Endodermal cell (in vitro differentiated cells): ENCODE data around the gene IFIT1. TPM values are rescaled to one million over a fixed set of nuclear protein-coding genes. Genes with fewer than 3 reads are reported as not detected.
A peak's percentile ranks its signal among the peaks of the same experiment; 100 is the strongest.

Experiments used
- DNase-seq: peaks from one replicate; pipeline ENCODE4 v3.0.0-alpha.2; 2017
- H3K27ac ChIP-seq: 2 replicates; pipeline ENCODE4 v1.5.1; 2013; ENCODE audit warnings: mild to moderate bottlenecking, low read depth, low read length, moderate library complexity
- H3K27me3 ChIP-seq: 2 replicates; pipeline ENCODE4 v1.6.1; 2013; ENCODE audit warnings: mild to moderate bottlenecking, low read length, moderate library complexity; ENCODE audit not compliant: insufficient read depth, control insufficient read depth, poor library complexity, severe bottlenecking
- H3K36me3 ChIP-seq: 2 replicates; pipeline ENCODE4 v1.7.0; 2013; ENCODE audit warnings: mild to moderate bottlenecking, low read length, moderate library complexity; ENCODE audit not compliant: control insufficient read depth, insufficient read depth
- H3K4me1 ChIP-seq: one replicate; pipeline ENCODE4 v1.7.0; 2013; ENCODE audit warnings: low read length; ENCODE audit not compliant: control insufficient read depth, insufficient read depth
- H3K4me3 ChIP-seq: 2 replicates; pipeline ENCODE4 v1.5.1; 2013; ENCODE audit warnings: mild to moderate bottlenecking, low read length, moderate library complexity
- H3K9ac ChIP-seq: 2 replicates; pipeline ENCODE4 v1.6.1; 2013; ENCODE audit warnings: mild to moderate bottlenecking, low read length, moderate library complexity; ENCODE audit not compliant: poor library complexity, severe bottlenecking; ENCODE audit errors: extremely low read depth
- H3K9me3 ChIP-seq: 2 replicates; pipeline ENCODE4 v1.6.1; 2013; ENCODE audit warnings: mild to moderate bottlenecking, low read length, moderate library complexity; ENCODE audit not compliant: control insufficient read depth
- H3K27ac Mint-ChIP-seq: 2 replicates; pipeline ENCODE4 v1.8.0; 2020; ENCODE audit warnings: mixed read lengths
- H3K27me3 Mint-ChIP-seq: 2 replicates; pipeline ENCODE4 v1.8.0; 2021; ENCODE audit warnings: mild to moderate bottlenecking, mixed read lengths; ENCODE audit not compliant: insufficient read depth
- H3K36me3 Mint-ChIP-seq: 2 replicates; pipeline ENCODE4 v1.8.0; 2020; ENCODE audit warnings: low read depth, mixed read lengths
- H3K4me1 Mint-ChIP-seq: 2 replicates; pipeline ENCODE4 v1.8.0; 2020; ENCODE audit warnings: mixed read lengths
- H3K4me3 Mint-ChIP-seq: 2 replicates; pipeline ENCODE4 v1.8.0; 2020; ENCODE audit warnings: mild to moderate bottlenecking, moderate library complexity, mixed read lengths
- H3K9me3 Mint-ChIP-seq: 2 replicates; pipeline ENCODE4 v1.8.0; 2020; ENCODE audit warnings: mild to moderate bottlenecking, mixed read lengths
- CTCF ChIP-seq: fragments of 200-600 bp; sonication (generic); conservative IDR thresholded peaks from 2 replicates; pipeline ENCODE4 v1.5.0; 2021; ENCODE audit warnings: antibody characterized with exemption, mild to moderate bottlenecking
- WGBS, 2 experiments: methylation state at CpG; one replicate each; pipeline versions ENCODE4 v1.1.5 to v1.1.7; 2013; ENCODE audit warnings: missing lambda C conversion rate in 2 of 2, mixed read lengths in 1 of 2; ENCODE audit not compliant: insufficient coverage in 1 of 2, insufficient read length in 1 of 2; 5-methylcytosine and 5-hydroxymethylcytosine counted together
- total RNA-seq, 2 donors: library from RNA; stranded (reverse); fragmentation: NEBNext Ultra II Directional in 1 of 2; extraction: Animal tissue kit (Norgen Biotek cat#: 25700) in 1 of 2; gene quantifications; 2 replicates in 1 of 2; 3 replicates in 1 of 2; pipeline ENCODE4 v1.2.1, GENCODE V29; 2021

IFIT1 gene
- total RNA-seq, 2 donors from 2014 or later = 0.59 TPM; not detected in 1

- H3K4me3 ChIP-seq = peak within 1 kb of the TSS; percentile 81
- Mint-ChIP-seq H3K4me1 (peaks cover 10% of the 10 kb centered on the region), H3K27ac (peak within 1 kb of the TSS; percentile 86), H3K9me3 (peaks cover 11% of the 10 kb centered on the region), H3K27me3 (peaks cover 15% of the 10 kb centered on the region), H3K4me3 (peak within 1 kb of the TSS; percentile 76), H3K36me3 (peaks cover 3% of the 10 kb centered on the region)
- peak; percentile 89 for DNase-seq
- TF ChIP-seq CTCF = no peak
- H3K27me3 ChIP-seq = peaks cover 14% of the 10 kb centered on the region
- no peaks in the 10 kb centered on the region for H3K36me3 ChIP-seq
- H3K9me3 ChIP-seq = peaks cover 8% of the 10 kb centered on the region
- no peaks in the 10 kb centered on the region for H3K4me1 ChIP-seq
- WGBS, 2 experiments = 1 to 2% methylated on average over 23 to 48 of the region's 48 CpGs
- peak within 1 kb of the TSS; percentile 69 for H3K9ac ChIP-seq
- peak within 1 kb of the TSS; percentile 64 for H3K27ac ChIP-seq
Measured at GRCh38 chr10:89414146-89414878, 21.9 kb downstream of the IFIT1 start, which contains the start of gene IFIT5. TSS of gene IFIT5 (plus strand) at chr10:89414568. CDS start at chr10:89414799, 231 bp downstream.

- no peaks in the 10 kb centered on the region for H3K36me3 ChIP-seq
- H3K27me3 Mint-ChIP-seq = peaks cover 15% of the 10 kb centered on the region
- peaks cover 11% of the 10 kb centered on the region for H3K9me3 Mint-ChIP-seq
- peaks cover 1% of the 10 kb centered on the region for H3K9me3 ChIP-seq
- H3K4me1 Mint-ChIP-seq = peaks cover 11% of the 10 kb centered on the region
- H3K27ac Mint-ChIP-seq = peak overlapping the region; percentile 9
- H3K4me3 ChIP-seq = peak overlapping the region; percentile 81
- H3K36me3 Mint-ChIP-seq = peaks cover 3% of the 10 kb centered on the region
- peaks cover 14% of the 10 kb centered on the region for H3K27me3 ChIP-seq
- DNase-seq = peak; percentile 80
- H3K4me3 Mint-ChIP-seq = peak overlapping the region; percentile 76
- H3K4me1 ChIP-seq = no peaks in the 10 kb centered on the region
- 14 to 15% methylated on average over 31 to 66 of the region's 66 CpGs for WGBS, 2 experiments
- H3K9ac ChIP-seq = peak overlapping the region; percentile 69
- peak overlapping the region; percentile 64 for H3K27ac ChIP-seq
- TF ChIP-seq CTCF = peak; percentile 42
Measured at GRCh38 chr10:89414879-89415821, 22.7 kb downstream of the IFIT1 start.

- Histone ChIP-seq H3K9ac (no peak overlapping the region), H3K4me1 (no peaks in the 10 kb centered on the region), H3K36me3 (no peaks in the 10 kb centered on the region), H3K27me3 (peaks cover 14% of the 10 kb centered on the region), H3K4me3 (no peak overlapping the region), H3K9me3 (no peaks in the 10 kb centered on the region), H3K27ac (no peak overlapping the region)
- DNase-seq = no peak
- peaks cover 8% of the 10 kb centered on the region for H3K4me1 Mint-ChIP-seq
- no peak overlapping the region for H3K27ac Mint-ChIP-seq
- WGBS, 2 experiments = 83 to 90% methylated on average over 1 of the region's 1 CpG
- H3K27me3 Mint-ChIP-seq = peaks cover 15% of the 10 kb centered on the region
- H3K36me3 Mint-ChIP-seq = peaks cover 3% of the 10 kb centered on the region
- no peak overlapping the region for H3K4me3 Mint-ChIP-seq
- TF ChIP-seq CTCF = no peak
- peaks cover 11% of the 10 kb centered on the region for H3K9me3 Mint-ChIP-seq
Measured at GRCh38 chr10:89416465-89416864, 24.0 kb downstream of the IFIT1 start.
